COLO668 (cell line): ENCODE measurements around the gene OR56A3.

Experiments used
- DNase-seq: peaks from one replicate; lab custom pipeline; 2025; ENCODE audit not compliant: unreplicated experiment; lab: John Stamatoyannopoulos, UW

The OR56A3 gene

DNA sequence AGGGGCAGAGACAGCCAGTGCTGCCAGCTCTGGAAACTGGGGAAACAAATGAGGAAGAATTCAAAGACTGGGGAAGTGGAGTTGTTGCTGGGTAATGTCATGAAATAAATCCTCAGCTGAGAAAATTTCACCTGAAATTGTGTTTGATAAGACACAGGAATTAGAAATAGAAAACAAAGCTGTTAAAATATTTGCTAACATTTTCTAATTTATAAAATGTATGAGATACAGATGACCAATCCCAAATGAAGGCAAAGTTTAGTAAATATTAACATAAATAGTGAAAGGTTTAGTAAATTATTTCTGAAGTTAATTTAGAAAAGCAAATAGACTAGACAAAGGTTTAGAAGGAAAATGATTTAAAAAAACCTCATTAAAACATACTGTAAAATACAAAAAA is 26.3 kb downstream of the OR56A3 start, which contains the start of gene OR56A5:
TSS of gene OR56A5 (minus strand) at position 101 of the 400 bp plus-strand sequence. CDS start at position 101, 0 bp downstream.
- DNase-seq = no peak

DNA sequence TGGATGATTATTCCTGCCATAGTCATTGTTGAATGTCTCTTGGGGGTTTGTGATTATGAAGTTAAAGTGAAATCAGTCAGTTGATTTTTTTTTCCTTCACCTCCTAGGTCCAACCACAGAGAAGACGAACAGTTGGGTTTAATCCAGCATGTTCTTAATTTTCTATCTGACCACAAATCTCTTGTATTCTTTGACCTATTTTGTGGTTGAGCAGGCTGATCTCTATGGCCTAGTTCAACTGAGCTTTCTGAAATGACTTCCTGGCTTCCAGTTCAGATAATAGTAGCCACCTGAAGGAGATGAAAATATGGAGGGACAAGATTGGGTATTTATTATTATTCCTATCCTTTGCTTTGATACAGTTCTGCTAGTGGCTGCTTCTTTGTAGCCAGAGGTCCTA is 31.5 kb downstream of the OR56A3 start:
- no peak for DNase-seq

DNA sequence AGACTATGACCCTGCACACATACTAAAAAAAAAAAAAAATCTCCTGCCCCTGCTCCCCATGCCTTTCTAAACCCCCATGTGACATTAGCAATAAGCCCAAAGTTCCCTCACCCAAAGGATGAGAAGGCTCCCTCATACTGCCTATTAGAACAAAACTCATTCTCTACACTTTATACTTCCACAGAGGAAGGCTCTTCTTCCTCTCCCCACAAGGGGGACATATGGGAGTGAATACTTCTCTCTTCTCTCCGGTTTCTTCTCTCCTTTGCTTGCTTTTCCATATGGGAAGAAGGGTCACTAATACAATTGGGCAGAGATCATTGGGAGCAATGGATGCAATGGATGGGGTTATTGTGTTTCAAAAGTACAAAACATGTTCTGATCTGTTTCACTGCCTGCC is 41.4 kb downstream of the OR56A3 start:
- no peak for DNase-seq

DNA sequence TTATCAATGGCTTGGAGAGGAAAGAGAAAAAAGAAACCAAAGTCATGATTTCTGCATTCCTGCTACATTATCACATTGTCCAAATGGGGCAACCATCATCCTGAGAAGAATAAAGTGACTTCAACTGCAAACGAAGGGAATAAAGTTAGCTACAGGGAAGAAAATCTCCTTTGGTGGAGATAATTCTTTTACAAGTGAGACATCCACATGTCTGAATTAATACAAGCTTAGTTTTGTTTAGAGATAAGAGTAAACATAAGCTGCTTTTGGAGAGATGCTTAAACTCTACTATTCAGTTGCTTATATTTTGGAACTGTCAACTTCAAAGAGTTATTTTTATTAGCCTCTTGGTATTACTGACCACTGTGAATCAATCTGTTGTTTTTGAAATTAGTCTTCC is 44.8 kb downstream of the OR56A3 start, which contains the start of gene OR52L1:
TSS of gene OR52L1 (minus strand) at position 101 of the 400 bp plus-strand sequence. CDS start at position 46, 55 bp downstream.
- DNase-seq = no peak

DNA sequence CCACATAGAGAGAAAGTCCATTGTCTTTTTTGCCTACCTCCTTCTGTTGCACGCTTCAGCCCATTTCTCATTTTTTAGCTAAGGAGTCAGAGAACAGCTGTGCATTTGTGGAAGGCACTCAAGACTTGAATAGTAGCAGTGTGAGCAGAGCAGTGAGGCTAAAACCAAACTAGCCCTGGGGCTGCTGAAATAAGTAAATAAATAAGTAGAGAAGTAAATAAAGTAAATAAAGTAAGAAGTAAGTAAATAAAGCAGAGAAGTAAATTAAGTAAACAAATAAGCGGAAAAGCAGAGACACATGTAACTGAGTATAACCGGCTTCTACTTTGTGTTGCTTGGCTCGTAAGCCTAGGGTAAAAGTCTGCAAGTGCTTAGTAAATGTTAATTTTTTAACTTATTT is 47.2 kb downstream of the OR56A3 start:
- no peak for DNase-seq

DNA sequence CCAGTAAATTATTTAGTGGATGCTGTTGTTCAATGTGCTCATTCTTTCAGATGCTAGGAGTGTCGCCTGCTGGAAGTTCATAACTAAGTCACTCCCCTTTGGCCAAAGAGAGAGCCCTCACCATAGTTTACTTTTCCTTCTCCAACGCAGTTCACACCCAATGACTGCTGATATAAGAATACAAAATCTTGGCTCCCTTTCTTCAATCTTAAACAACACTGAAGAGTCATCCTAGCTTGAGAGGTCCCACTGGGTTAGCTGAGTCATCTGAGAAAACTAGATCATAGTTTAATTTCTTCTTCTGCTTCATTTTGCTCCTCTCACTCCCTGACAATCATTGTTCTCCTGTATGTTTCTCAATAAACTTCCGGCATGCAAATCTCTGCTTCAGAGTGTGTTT is 50.1 kb downstream of the OR56A3 start:
- DNase-seq = no peak

DNA sequence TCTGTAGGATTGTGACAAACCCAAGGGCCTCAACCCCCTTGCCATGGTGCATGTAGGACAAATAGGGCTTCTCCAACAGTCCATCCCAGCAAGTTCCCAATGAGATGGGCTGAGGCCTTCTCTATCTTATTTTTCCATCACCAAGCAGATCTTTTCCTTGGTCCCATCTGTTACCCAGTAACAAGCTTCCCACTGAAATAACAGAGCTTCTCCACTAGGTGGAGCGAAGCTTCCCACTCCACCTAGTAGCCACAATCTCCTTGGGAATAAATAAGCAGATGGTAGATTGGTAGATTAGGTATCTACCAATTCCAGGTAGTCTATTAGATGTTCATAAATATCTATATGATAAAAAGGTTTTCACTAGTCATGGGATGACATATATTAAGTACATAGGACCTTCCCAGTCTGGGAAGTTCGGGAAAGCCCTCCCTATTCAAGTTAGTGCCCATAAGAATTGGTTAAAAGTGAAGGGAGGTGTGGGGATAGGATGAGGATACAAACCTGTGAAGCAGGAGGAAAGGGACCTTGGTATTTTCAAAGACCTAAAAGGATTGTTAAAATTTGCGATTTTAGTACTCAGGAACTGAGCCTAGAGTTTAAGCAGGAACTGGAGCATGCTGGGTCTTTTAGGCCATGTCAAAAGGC is 50.7 kb downstream of the OR56A3 start:
- DNase-seq = no peak

DNA sequence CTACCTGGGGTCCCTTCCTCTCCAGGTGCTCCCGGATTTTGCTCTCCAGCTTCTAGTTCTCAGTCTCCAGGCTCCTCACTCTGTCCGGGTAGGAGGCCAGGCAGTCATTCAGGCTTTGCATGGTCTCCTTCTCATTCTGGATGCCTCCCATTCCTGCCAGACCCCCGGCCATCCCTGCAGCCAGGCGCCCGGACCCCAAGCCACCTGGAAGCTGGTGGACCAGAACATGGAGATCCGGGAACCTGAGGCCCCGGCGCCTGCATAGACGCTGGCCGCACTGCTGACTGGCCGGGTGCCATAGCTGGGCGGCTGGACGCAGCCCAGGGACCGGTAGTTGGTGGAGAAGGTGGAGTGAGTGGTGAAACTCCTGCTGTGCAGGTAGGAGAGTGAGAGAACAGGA is 52.7 kb downstream of the OR56A3 start:
- DNase-seq = no peak
